ENCODE results near the gene KLHL22.
"Not testable (repeated sequence)": the region's sequence is repeated elsewhere in the genome, so short reads cannot be mapped to it uniquely, and the experiment has no call there.

The KLHL22 gene

GRCh38 chr22:20430720-20431510 is 64.7 kb downstream of the KLHL22 start:
- peak; percentile 74 for DNase-seq

GRCh38 chr22:20430101-20430719 is 65.4 kb downstream of the KLHL22 start:
- peak; percentile 52 for DNase-seq

- peak; percentile 60 for DNase-seq
Measured at GRCh38 chr22:20429254-20430100, 66.1 kb downstream of the KLHL22 start.

GRCh38 chr22:20428496-20429253 is 66.9 kb downstream of the KLHL22 start:
- no peak for DNase-seq

- no peak for DNase-seq
Measured at GRCh38 chr22:20427945-20428417, 67.6 kb downstream of the KLHL22 start.

GRCh38 chr22:20427104-20427944 is 68.3 kb downstream of the KLHL22 start:
- DNase-seq = no peak

GRCh38 chr22:20426259-20426615 is 69.4 kb downstream of the KLHL22 start:
- no peak for DNase-seq

- DNase-seq = no peak
Measured at GRCh38 chr22:20425566-20426258, 69.9 kb downstream of the KLHL22 start.

GRCh38 chr22:20424932-20425565 is 70.5 kb downstream of the KLHL22 start:
- DNase-seq = peak; percentile 4

GRCh38 chr22:20424568-20424931 is 71.0 kb downstream of the KLHL22 start:
- no peak for DNase-seq

- DNase-seq = no peak
Measured at GRCh38 chr22:20423906-20424551, 71.6 kb downstream of the KLHL22 start.

- DNase-seq = no peak
Measured at GRCh38 chr22:20423008-20423905, 72.3 kb downstream of the KLHL22 start.

- DNase-seq = no peak
Measured at GRCh38 chr22:20422271-20423007, 73.2 kb downstream of the KLHL22 start.

- DNase-seq = no peak
Measured at GRCh38 chr22:20421507-20421874, 74.1 kb downstream of the KLHL22 start.

GRCh38 chr22:20420157-20420842 is 75.3 kb downstream of the KLHL22 start:
- no peak for DNase-seq

- DNase-seq = no peak
Measured at GRCh38 chr22:20419664-20419951, 76.0 kb downstream of the KLHL22 start.

- peak; percentile 76 for DNase-seq
Measured at GRCh38 chr22:20418211-20418788, 77.3 kb downstream of the KLHL22 start.

GRCh38 chr22:20415699-20416098 is 79.9 kb downstream of the KLHL22 start:
- DNase-seq = not testable (repeated sequence)
